ENCODE data around the gene RINT1.
"Not testable (repeated sequence)": the region's sequence is repeated elsewhere in the genome, so short reads cannot be mapped to it uniquely, and the experiment has no call there.

Gene RINT1

GRCh38 chr7:105532709-105533460 lies 884 bp downstream of the RINT1 start:
- DNase-seq = no peak

DNA sequence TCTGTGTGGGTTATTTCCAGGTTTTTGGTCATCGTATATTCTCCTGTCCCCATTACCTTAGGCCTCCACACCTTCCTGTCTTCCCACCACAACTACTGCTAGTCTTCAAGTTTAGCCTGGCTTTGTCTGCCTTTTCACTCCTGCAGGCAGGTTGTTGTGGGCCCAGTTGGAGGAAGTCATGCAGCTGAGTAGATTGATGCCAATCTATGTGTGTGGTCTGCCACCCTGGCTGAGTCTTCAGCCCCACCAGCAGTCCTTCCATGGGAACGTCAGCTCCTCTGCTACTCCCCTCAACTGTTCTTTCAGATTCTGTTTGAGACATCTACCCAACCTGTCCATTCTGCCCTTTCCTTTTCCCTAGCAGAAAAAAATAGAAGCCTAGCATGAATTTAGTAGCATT lies 6.3 kb downstream of the RINT1 start:
- no peak for DNase-seq

GRCh38 chr7:105559926-105560325 lies 27.9 kb downstream of the RINT1 start:
- DNase-seq = no peak

- no peak for DNase-seq
Measured at GRCh38 chr7:105565190-105565589, 33.2 kb downstream of the RINT1 start.

GRCh38 chr7:105567024-105567423 lies 35.0 kb downstream of the RINT1 start:
- DNase-seq = no peak

DNA sequence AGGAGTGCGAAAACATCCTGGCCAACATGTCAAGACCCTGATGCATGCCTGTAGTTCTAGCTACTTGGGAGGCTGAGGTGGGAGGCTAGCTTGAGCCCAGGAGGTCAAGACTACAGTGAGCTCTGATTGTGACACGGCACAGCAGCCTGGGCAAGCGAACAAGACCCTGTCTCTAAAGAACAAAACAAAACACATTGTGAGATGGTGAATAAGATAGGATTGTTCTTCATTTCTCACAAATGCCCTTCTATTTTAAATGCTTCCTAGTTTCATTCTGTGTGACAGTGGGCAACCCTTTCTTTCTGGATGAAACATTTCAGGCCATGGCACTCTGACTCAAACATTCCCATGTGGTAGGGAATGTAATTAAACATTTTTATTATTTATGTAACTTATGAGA lies 35.8 kb downstream of the RINT1 start:
- DNase-seq = no peak

- no peak for DNase-seq
Measured at GRCh38 chr7:105571891-105572290, 39.9 kb downstream of the RINT1 start.

GRCh38 chr7:105577251-105577650 lies 45.2 kb downstream of the RINT1 start:
- no peak for DNase-seq

GRCh38 chr7:105578496-105578895 lies 46.5 kb downstream of the RINT1 start:
- DNase-seq = no peak

GRCh38 chr7:105580022-105580740 lies 48.2 kb downstream of the RINT1 start:
- DNase-seq = no peak

GRCh38 chr7:105581066-105581811 lies 49.2 kb downstream of the RINT1 start, which contains the start of gene EFCAB10:
Gene EFCAB10 (minus strand): TSS chr7:105581493. CDS start chr7:105581463, 30 bp downstream.
- DNase-seq = peak; percentile 67

DNA sequence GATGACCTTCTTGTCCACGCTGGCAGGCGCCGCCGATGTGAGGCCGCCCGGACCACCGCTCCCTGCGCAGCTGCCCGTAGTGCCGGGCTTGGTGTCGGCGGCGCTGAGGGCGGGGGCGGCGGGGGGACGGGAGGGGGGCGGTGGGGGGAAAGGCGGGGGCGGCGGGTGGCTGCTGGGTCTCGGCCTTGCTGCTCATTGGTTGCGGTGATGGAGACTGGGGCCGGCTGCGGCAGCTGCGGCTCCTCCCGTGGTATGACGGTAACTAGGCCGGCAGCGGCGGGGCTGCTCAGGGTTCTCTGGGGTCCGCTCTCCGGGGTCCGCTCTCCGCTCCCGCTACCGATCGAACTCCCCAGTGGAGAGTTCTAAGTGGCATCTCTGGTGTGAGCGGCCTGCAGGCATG lies 51.1 kb downstream of the RINT1 start:
- DNase-seq = no peak

DNA sequence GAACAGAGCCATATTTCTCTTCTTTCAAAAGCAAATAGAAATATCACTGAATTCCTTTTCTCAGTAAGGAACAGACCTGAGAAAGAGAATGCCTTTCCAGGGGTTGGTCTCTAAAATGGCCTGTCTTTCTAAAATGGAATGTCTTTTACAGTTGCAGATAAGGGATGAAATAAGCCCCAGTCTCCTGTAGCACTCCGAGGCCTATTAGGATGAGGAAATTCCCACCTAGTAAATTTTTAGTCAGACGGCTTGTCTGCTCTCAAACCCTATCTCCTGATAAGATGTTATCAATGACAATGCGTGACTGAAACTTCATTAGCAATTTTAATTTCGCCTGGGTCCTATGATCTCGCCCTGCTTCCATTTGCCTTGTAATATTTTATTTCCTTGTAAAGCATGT lies 52.2 kb downstream of the RINT1 start:
- DNase-seq = no peak

- DNase-seq = no peak
Measured at GRCh38 chr7:105585850-105586500, 54.0 kb downstream of the RINT1 start.

DNA sequence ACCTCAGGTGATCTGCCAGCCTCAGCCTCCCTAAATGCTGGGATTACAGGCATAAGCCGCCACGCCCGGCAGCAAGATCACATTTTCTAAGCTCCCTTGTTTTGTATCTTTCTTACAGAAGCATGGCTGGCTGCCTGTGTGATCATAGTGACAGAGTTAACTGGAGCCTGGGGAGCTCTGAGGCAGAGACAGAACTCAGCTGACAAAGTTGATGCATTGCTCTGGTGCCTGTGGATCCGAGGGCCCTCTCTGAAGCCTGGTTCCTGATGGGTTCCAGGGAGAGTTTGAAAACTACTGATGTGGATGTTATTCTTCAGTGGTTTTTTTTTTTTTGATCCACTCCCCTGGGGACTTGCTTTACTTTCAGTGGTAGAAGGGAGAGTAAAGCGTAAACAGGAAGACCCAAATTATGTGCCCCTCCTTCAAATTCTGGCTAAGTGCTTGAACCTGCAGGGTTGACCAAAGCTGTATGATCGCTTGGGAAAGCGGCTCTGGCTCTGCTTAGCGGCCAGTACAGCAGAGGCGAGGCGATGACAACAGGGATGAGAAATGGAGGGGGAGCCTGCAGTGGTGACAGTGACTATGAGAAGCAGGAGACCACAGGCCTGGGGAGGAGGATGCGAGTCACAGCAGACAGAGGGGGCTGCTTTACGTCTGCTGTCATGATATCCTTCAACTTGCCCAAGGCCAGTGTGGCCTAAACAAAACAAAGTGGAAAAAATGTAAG lies 56.1 kb downstream of the RINT1 start:
- DNase-seq = no peak

GRCh38 chr7:105589356-105590077 lies 57.5 kb downstream of the RINT1 start:
- peak; percentile 76 for DNase-seq

DNA sequence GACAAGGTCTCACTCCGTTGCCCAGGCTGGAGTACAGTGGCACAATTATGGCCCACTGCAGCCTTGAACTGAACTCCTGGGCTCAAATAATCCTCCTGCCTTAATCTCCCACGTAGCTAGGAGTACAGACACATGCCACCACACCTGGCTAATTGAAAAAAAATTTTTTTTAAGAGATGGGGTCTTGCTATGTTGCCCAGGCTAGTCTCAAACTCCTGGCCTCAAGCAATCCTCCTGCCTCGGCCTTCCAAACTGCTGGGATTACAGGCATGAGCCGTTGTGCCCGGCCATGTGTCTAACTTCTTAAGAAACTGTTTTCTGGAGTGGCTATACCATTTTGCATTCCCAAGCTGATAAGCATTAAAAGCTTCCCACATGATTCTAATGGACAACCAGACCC lies 58.8 kb downstream of the RINT1 start:
- no peak for DNase-seq

GRCh38 chr7:105591522-105591921 lies 59.5 kb downstream of the RINT1 start:
- DNase-seq = no peak

DNA sequence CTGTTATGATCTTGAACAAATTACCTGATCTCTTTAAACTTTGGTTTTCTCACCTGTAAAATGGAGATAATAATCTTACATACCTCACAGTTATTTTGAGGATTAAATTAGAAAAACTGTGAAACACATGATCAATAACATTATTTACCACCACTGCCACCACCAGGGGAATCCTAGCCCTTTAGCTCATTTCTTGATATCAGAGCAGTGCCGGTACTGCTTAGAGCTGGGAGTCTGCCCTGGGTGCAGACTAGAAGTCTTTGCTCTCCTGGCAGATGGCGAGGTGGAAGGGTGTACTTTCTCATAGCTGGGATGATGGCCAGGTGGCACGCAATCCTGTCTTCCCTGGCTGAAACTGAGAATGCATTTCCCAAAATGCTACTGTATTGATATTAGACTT lies 62.0 kb downstream of the RINT1 start:
- DNase-seq = no peak

DNA sequence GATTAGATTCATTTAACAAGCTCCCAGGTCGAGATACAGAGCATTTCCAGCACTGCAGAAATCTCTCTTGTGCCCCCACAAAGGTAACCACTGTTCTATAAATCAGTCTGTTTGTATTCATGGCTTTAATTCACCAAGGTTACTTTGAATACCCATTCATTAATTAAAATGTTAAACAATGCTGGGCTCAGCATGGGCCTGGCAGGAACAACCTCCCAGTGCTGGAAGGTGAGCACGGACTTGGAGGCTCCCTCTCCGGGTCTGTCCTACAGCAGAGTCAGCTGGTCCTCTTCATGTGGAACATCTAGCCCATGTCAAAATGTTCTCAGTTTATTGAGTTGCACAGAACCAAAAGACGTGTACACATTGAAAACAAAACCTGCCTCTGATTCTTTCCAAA lies 64.9 kb downstream of the RINT1 start:
- no peak for DNase-seq

- not testable (repeated sequence) for DNase-seq
Measured at GRCh38 chr7:105599080-105599479, 67.1 kb downstream of the RINT1 start.

DNA sequence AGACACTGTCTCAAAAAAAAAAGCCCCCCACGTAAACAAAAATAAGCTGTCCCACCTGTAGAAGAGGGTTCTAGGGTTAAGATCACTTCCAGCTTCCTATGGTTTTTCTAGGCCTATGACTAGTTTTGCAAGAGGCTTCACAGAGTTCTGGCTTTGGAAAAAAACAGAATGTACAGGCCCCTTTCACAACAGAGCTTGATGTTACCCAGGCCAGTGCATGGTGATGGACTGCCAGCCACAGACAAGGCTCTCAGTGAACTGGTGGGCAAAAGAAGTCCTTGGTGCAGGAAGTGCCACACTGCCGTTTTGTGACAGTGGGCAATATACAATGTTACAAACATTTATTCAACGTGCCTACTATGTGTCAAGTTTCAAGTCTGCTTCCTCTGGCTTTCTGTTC lies 67.5 kb downstream of the RINT1 start:
- no peak for DNase-seq

Data from activated CD4-positive, alpha-beta T cell treated with anti-CD3 and anti-CD28 coated beads, Interleukin-10, Interleukin-2, amounts not matched to agents 100 ng/mL and 50 ng/mL, durations not matched to agents 16 hours and 8 hours (primary cell).